ENCODE results near the gene MCTP1. TPM values are rescaled to one million over a fixed set of nuclear protein-coding genes. Genes with fewer than 3 reads are reported as not detected.

MCTP1 gene
- total RNA-seq, 4 donors from 2014 or later = 27.2 to 238 (median 54.5) TPM

DNA sequence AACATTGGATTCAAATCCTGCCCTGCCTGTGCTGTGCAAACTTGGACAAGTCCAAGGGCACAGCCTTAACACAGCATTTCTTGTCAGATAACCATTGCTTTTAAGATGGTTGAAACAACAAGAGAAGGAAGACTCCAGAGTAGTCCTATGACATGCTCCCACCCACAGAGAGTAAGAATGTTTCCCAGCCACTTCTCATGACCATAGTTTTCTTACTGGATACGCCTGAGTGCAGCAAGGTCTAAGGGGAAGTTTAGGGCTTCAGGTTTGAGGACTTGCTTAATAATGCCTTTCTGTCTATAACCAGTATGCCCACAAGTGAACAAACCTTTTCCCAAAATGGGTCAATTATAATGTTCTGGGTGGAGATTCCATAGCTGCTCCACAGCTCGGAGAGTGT, 540.0 kb downstream of the MCTP1 start:
- ATAC-seq (ENCODE audit: low FRiP score) = no peak
- TF ChIP-seq, protein P1, sequence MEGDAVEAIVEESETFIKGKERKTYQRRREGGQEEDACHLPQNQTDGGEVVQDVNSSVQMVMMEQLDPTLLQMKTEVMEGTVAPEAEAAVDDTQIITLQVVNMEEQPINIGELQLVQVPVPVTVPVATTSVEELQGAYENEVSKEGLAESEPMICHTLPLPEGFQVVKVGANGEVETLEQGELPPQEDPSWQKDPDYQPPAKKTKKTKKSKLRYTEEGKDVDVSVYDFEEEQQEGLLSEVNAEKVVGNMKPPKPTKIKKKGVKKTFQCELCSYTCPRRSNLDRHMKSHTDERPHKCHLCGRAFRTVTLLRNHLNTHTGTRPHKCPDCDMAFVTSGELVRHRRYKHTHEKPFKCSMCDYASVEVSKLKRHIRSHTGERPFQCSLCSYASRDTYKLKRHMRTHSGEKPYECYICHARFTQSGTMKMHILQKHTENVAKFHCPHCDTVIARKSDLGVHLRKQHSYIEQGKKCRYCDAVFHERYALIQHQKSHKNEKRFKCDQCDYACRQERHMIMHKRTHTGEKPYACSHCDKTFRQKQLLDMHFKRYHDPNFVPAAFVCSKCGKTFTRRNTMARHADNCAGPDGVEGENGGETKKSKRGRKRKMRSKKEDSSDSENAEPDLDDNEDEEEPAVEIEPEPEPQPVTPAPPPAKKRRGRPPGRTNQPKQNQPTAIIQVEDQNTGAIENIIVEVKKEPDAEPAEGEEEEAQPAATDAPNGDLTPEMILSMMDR (IDR thresholded peaks at IDR 0.05) = no peak
- DNase-seq (ENCODE audit: low spot score) = no peak

DNA sequence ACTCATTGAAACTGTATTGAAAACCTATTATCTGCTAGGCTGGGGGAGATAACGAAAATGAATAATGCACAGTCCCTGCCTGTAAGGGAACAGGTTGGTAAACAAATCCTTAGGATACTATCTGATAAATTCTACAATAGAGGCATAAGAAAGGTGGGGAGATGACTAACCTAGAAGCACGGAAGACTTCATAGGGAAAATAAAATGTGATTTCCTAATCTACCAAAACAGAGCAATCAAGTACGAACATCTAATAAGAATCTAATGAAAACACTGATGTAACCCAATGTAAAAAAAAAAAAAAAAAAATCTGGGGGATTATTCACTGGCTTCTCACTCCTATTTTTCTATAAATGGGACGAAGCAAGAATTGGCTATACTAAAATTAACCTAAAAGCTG, 542.0 kb downstream of the MCTP1 start:
- DNase-seq (ENCODE audit: low spot score) = no peak
- ATAC-seq (ENCODE audit: low FRiP score) = no peak
- TF ChIP-seq, protein P1 (IDR thresholded peaks at IDR 0.05) = no peak

DNA sequence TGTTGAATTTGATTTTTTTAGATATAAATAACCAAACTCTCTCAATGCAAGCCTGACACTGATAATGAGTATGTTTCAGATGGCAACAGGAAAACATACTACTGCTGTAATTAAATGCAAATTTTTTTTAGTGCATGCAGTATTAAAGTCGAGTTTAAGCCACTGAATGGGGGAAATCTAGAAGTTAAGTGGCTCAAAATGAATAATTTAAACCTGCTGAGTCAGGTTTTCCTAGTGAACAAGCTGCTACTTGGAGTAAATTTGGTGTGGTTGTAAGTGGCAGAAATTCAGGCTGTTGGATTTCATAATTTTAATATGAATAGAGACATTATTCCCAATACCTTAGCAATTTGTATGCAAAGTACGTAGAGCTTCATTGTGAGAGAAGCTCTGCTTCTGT, 544.6 kb downstream of the MCTP1 start:
- ATAC-seq (ENCODE audit: low FRiP score) = no peak
- TF ChIP-seq, protein P1 (IDR thresholded peaks at IDR 0.05) = no peak
- no peak for DNase-seq (ENCODE audit: low spot score)

DNA sequence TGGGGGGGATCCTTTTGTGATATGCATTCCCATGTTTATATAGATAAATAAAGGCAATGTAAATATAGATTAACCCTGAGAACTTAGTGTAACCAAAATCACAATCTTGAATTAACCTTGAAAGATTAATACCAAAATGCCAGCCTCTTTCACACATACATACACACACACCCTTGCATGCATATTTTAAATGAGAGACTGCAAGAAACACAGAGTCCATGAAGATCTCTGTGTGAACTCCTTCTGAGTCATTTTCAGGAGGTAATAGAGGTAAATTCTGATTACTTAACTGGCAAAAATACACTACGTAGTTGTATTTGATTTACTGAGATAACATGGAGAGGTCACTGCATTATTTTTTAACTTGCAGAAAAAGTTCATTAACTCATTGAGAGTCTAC, 548.4 kb downstream of the MCTP1 start:
- ATAC-seq (ENCODE audit: low FRiP score) (no peak), DNase-seq (ENCODE audit: low spot score) (no peak)
- TF ChIP-seq, protein P1 (IDR thresholded peaks at IDR 0.05) = no peak

DNA sequence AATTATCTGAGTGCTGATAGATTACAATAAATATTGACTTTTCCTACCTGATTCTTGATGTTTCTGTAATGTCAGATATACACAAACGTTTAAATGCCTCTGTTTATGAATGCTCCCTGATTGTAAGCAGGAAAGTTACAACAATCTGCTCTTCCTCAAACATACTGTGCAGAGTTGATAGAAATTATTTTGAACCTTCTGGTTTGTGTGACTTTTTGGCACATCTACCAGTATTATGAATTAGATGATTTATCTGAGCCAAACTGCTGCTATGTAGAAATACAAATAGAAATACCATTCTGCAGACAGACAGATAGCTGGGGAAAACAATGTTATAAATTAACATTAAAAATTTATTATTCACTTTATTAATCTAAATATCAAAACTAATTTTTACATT, 553.4 kb downstream of the MCTP1 start:
- DNase-seq (ENCODE audit: low spot score) (no peak), ATAC-seq (ENCODE audit: low FRiP score) (no peak)
- TF ChIP-seq, protein P1 (IDR thresholded peaks at IDR 0.05) = no peak

DNA sequence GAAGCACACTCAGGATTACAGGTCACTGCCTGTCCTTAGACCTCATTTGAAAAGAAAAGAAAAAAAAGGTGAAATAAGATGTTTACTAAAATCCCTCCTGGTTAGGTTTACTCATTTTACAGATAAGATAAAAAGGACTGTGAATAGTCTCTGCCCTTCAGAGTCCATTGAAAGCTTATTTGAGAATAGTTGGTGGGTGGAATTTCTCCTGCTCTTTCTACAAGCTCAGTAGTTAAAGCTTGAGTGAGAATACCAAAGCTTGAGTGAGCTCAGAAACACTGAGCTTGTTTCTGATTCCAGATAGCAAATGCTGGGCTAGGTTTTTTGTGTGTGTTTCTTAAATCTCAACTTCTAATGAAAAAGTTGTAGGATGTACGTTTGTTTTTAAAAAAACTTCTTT, 559.8 kb downstream of the MCTP1 start:
- TF ChIP-seq, protein P1 (IDR thresholded peaks at IDR 0.05) = no peak
- DNase-seq (ENCODE audit: low spot score) (no peak), ATAC-seq (ENCODE audit: low FRiP score) (no peak)

DNA sequence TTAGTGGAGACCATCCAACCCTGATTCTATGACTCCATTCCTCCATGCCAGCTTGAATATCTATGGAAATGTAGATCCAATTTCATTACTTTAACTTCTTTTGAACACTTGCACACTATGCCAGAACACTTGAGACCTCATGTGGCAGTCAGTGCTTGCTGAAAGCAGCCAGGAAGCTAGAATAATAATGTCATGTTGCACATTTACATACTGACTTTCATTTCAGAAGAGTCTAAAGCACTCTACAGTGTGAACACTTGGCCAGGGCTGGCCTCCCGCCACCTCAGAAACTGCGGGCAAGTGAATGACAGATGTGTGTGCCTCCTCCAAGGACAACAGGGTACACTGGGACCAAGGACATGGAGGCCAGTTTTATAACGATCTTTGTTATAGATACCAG, 569.1 kb downstream of the MCTP1 start:
- ATAC-seq (ENCODE audit: low FRiP score) = no peak
- DNase-seq (ENCODE audit: low spot score) = no peak
- TF ChIP-seq, protein P1 (IDR thresholded peaks at IDR 0.05) = no peak

Measured in omental fat pad (tissue), 4 donors.